H1 (cell line): ENCODE measurements around the gene ZC3H18. TPM values are rescaled to one million over a fixed set of nuclear protein-coding genes. Genes with fewer than 3 reads are reported as not detected.

ENCODE experiments used
- CTCF ChIA-PET: fragments of 300-600 bp; sonication (Branson Sonifier 250); formaldehyde crosslinking; loops from one replicate; lab custom pipeline; 2021; ENCODE audit not compliant: partially characterized antibody; lab: Charles Lee
- POLR2A ChIA-PET: fragments of 300-600 bp; sonication (Branson Sonifier 250); formaldehyde crosslinking; loops from one replicate; lab custom pipeline; 2021; ENCODE audit warnings: inconsistent platforms; ENCODE audit not compliant: partially characterized antibody; lab: Charles Lee
- DNase-seq, 2 experiments: peaks; one replicate each; pipeline versions ENCODE4 v3.0.0 to v3.0.0-alpha.2; 2010 to 2022; ENCODE audit warnings: low spot score in 2 of 2, low read depth in 1 of 2, mixed read lengths in 1 of 2
- FAIRE-seq: peaks from 2 replicates; lab custom pipeline; 2011; peaks lifted over from hg19 to GRCh38; lab: Jason Lieb, UNC
- H2AFZ ChIP-seq: 2 replicates; pipeline ENCODE4 v1.8.1; 2012; ENCODE audit warnings: low read length, inconsistent platforms
- H2AK5ac ChIP-seq: 2 replicates; pipeline ENCODE4 v1.6.1; 2013; ENCODE audit warnings: low read depth, low read length
- H2BK120ac ChIP-seq: replicated peaks from 2 replicates; pipeline ENCODE3; 2013; ENCODE audit warnings: low read depth, low read length, inconsistent platforms
- H2BK12ac ChIP-seq: 2 replicates; pipeline ENCODE4 v1.6.1; 2013; ENCODE audit warnings: low read depth, low read length
- H2BK15ac ChIP-seq: 2 replicates; pipeline ENCODE4 v1.6.1; 2013; ENCODE audit warnings: low read length
- H2BK20ac ChIP-seq: 2 replicates; pipeline ENCODE4 v1.6.1; 2013; ENCODE audit warnings: low read length
- H2BK5ac ChIP-seq: 2 replicates; pipeline ENCODE4 v1.6.1; 2013; ENCODE audit warnings: low read depth, low read length
- H3K14ac ChIP-seq: 2 replicates; pipeline ENCODE4 v1.6.1; 2013; ENCODE audit warnings: inconsistent platforms; ENCODE audit not compliant: insufficient read length
- H3K18ac ChIP-seq: 2 replicates; pipeline ENCODE4 v1.6.1; 2013; ENCODE audit warnings: low read length; ENCODE audit errors: extremely low read depth
- H3K23ac ChIP-seq: 2 replicates; pipeline ENCODE4 v1.6.1; 2013; ENCODE audit warnings: inconsistent platforms; ENCODE audit not compliant: insufficient read length
- H3K23me2 ChIP-seq: 2 replicates; pipeline ENCODE4 v1.6.1; 2013; ENCODE audit warnings: low read depth, low read length
- H3K27ac ChIP-seq: 2 replicates; pipeline ENCODE4 v1.6.1; 2011; ENCODE audit warnings: low read depth, low read length, inconsistent platforms
- H3K27me3 ChIP-seq, 4 experiments: replicated peaks in 1 of 4; 1 replicate in 1 of 4; 2 replicates in 3 of 4; pipeline versions ENCODE4 v1.6.1 to v1.8.1; 2011 to 2013; ENCODE audit warnings: low read length in 3 of 4, mild to moderate bottlenecking in 3 of 4, inconsistent platforms in 2 of 4, mixed read lengths in 2 of 4, moderate library complexity in 1 of 4; ENCODE audit not compliant: control insufficient read depth in 3 of 4, insufficient read depth in 3 of 4; ENCODE audit errors: extremely low read depth in 1 of 4
- H3K36me3 ChIP-seq, 4 experiments: 2 replicates each; pipeline versions ENCODE4 v1.6.1 to v1.8.1; 2011 to 2013; ENCODE audit warnings: mild to moderate bottlenecking in 4 of 4, low read length in 3 of 4, moderate library complexity in 2 of 4, control low read depth in 1 of 4, inconsistent platforms in 1 of 4; ENCODE audit not compliant: insufficient read depth in 4 of 4, control insufficient read depth in 2 of 4
- H3K4ac ChIP-seq: replicated peaks from 2 replicates; pipeline ENCODE3; 2013; ENCODE audit warnings: low read length, low read depth, mixed read lengths, inconsistent platforms; ENCODE audit not compliant: insufficient read length
- H3K4me1 ChIP-seq, 4 experiments: replicated peaks in 1 of 4; 1 replicate in 1 of 4; 2 replicates in 3 of 4; pipeline versions ENCODE4 v1.6.1 to v1.8.1; 2011 to 2013; ENCODE audit warnings: low read length in 3 of 4, inconsistent platforms in 2 of 4, mixed read lengths in 1 of 4; ENCODE audit not compliant: insufficient read depth in 4 of 4, control insufficient read depth in 3 of 4
- H3K4me2 ChIP-seq, 2 experiments: 2 replicates each; pipeline versions ENCODE4 v1.6.1 to v1.8.1; 2011 to 2013; ENCODE audit warnings: low read depth in 2 of 2, low read length in 2 of 2, control low read depth in 1 of 2, inconsistent platforms in 1 of 2, mild to moderate bottlenecking in 1 of 2; ENCODE audit not compliant: insufficient read depth in 1 of 2
- H3K4me3 ChIP-seq, 4 experiments: fragments of 200-600, 300-600 bp in 1 of 4; sonication (generic), shearing (Covaris generic), sonication (Bioruptor Twin) in 1 of 4; 2 replicates each; pipeline versions ENCODE4 v1.5.1 to v1.8.1; 2011 to 2016; ENCODE audit warnings: low read length in 4 of 4, low read depth in 3 of 4, control low read depth in 2 of 4, inconsistent platforms in 2 of 4, mild to moderate bottlenecking in 2 of 4, mixed read lengths in 1 of 4, moderate library complexity in 1 of 4; ENCODE audit not compliant: insufficient read depth in 2 of 4; ENCODE audit errors: extremely low read depth in 1 of 4
- H3K56ac ChIP-seq: replicated peaks from 2 replicates; pipeline ENCODE3; 2013; ENCODE audit warnings: low read depth, mild to moderate bottlenecking, mixed read lengths, low read length, inconsistent platforms; ENCODE audit not compliant: insufficient read length
- H3K79me1 ChIP-seq: 2 replicates; pipeline ENCODE4 v1.6.1; 2013; ENCODE audit warnings: low read depth, low read length, control low read depth
- H3K79me2 ChIP-seq, 2 experiments: 2 replicates each; pipeline versions ENCODE4 v1.6.1 to v1.8.1; 2012 to 2013; ENCODE audit warnings: low read length in 2 of 2, mild to moderate bottlenecking in 2 of 2, inconsistent platforms in 1 of 2; ENCODE audit not compliant: insufficient read depth in 2 of 2, control insufficient read depth in 1 of 2
- H3K9ac ChIP-seq, 4 experiments: replicated peaks in 1 of 4; 1 replicate in 1 of 4; 2 replicates in 3 of 4; pipeline versions ENCODE4 v1.6.1 to v1.8.1; 2011 to 2013; ENCODE audit warnings: low read depth in 3 of 4, low read length in 3 of 4, control low read depth in 2 of 4, mild to moderate bottlenecking in 2 of 4, moderate library complexity in 2 of 4, inconsistent platforms in 1 of 4; ENCODE audit errors: extremely low read depth in 1 of 4
- H3K9me3 ChIP-seq, 2 experiments: 2 replicates each; pipeline versions ENCODE4 v1.6.1 to v1.8.1; 2012 to 2013; ENCODE audit warnings: mild to moderate bottlenecking in 2 of 2, moderate library complexity in 2 of 2, control low read depth in 1 of 2, inconsistent platforms in 1 of 2, low read depth in 1 of 2, low read length in 1 of 2, mixed read lengths in 1 of 2; ENCODE audit not compliant: insufficient read depth in 2 of 2
- H4K20me1 ChIP-seq, 2 experiments: replicated peaks in 1 of 2; 2 replicates each; pipeline versions ENCODE3 to v1.8.1; 2011 to 2013; ENCODE audit warnings: inconsistent platforms in 2 of 2, low read length in 2 of 2, mild to moderate bottlenecking in 1 of 2; ENCODE audit not compliant: insufficient read depth in 2 of 2, control insufficient read depth in 1 of 2
- H4K5ac ChIP-seq: 2 replicates; pipeline ENCODE4 v1.6.1; 2013; ENCODE audit warnings: low read length, low read depth, mixed read lengths, inconsistent platforms; ENCODE audit not compliant: insufficient read length
- H4K8ac ChIP-seq: 2 replicates; pipeline ENCODE4 v1.8.0; 2013; ENCODE audit warnings: mild to moderate bottlenecking, moderate library complexity, low read length, inconsistent platforms; ENCODE audit not compliant: insufficient read depth; ENCODE audit errors: extremely low read depth
- H4K91ac ChIP-seq: replicated peaks from 2 replicates; pipeline ENCODE3; 2013; ENCODE audit warnings: low read length, mixed read lengths, inconsistent platforms; ENCODE audit not compliant: insufficient read length
- CEBPB ChIP-seq: IDR thresholded peaks from 2 replicates; pipeline ENCODE4 v1.6.1; 2012; ENCODE audit warnings: low read depth, low read length
- EGR1 ChIP-seq: IDR thresholded peaks from 2 replicates; pipeline ENCODE4 v1.6.1; 2011; ENCODE audit warnings: low read depth, low read length, borderline replicate concordance
- FOSL1 ChIP-seq: IDR thresholded peaks from 2 replicates; pipeline ENCODE4 v1.6.1; 2011; ENCODE audit warnings: mild to moderate bottlenecking, low read depth, low read length, moderate library complexity; ENCODE audit not compliant: insufficient read depth
- KDM4A ChIP-seq: IDR thresholded peaks from one replicate; pipeline ENCODE4 v1.7.1; 2012; ENCODE audit warnings: low read depth, mild to moderate bottlenecking, moderate library complexity, low read length, inconsistent platforms; ENCODE audit not compliant: severe bottlenecking
- NANOG ChIP-seq: IDR thresholded peaks from 2 replicates; pipeline ENCODE4 v1.6.1; 2011; ENCODE audit warnings: low read length, low read depth, mild to moderate bottlenecking, inconsistent platforms; ENCODE audit not compliant: insufficient read depth, poor library complexity, severe bottlenecking
- PHF8 ChIP-seq: fragments of 200-600 bp; sonication (generic); conservative IDR thresholded peaks from 2 replicates; pipeline ENCODE4 v1.7.1; 2012; ENCODE audit warnings: low read depth, mild to moderate bottlenecking, inconsistent platforms, low read length, moderate library complexity
- POLR2A ChIP-seq, 2 experiments: IDR thresholded peaks; 1 replicate in 1 of 2; 2 replicates in 1 of 2; pipeline ENCODE4 v1.6.1; 2011; ENCODE audit warnings: low read depth in 2 of 2, low read length in 2 of 2, mild to moderate bottlenecking in 2 of 2; ENCODE audit errors: control extremely low read depth in 1 of 2
- RBBP5 ChIP-seq: IDR thresholded peaks from 2 replicates; pipeline ENCODE4 v1.7.1; 2012; ENCODE audit warnings: low read depth, mild to moderate bottlenecking, inconsistent platforms, low read length, moderate library complexity, borderline replicate concordance
- SIX5 ChIP-seq: IDR thresholded peaks from 2 replicates; pipeline ENCODE4 v1.6.1; 2011; ENCODE audit warnings: mild to moderate bottlenecking, low read depth, low read length
- TCF12 ChIP-seq: IDR thresholded peaks from 2 replicates; pipeline ENCODE4 v1.6.1; 2011; ENCODE audit warnings: low read depth, mild to moderate bottlenecking, low read length
- USF2 ChIP-seq: IDR thresholded peaks from 2 replicates; pipeline ENCODE4 v1.6.1; 2011; ENCODE audit warnings: low read length, improper control_type of control experiment
- YY1 ChIP-seq: IDR thresholded peaks from 2 replicates; pipeline ENCODE4 v1.6.1; 2011; ENCODE audit warnings: low read depth, mild to moderate bottlenecking, low read length
- WGBS, 2 experiments: shearing (Covaris generic) in 1 of 2; methylation state at CpG; one replicate each; pipeline versions ENCODE4 v1.1.6 to v1.1.7; 2013 to 2015; ENCODE audit warnings: low lambda C conversion rate in 2 of 2, mixed read lengths in 2 of 2, inconsistent platforms in 1 of 2, low coverage in 1 of 2, missing lambda C conversion rate in 1 of 2; ENCODE audit not compliant: insufficient replicate concordance in 2 of 2, insufficient coverage in 1 of 2, insufficient read length in 1 of 2; ENCODE audit errors: extremely low coverage in 1 of 2, missing lambda C conversion rate in 1 of 2; 5-methylcytosine and 5-hydroxymethylcytosine counted together
- polyA plus RNA-seq, 7 experiments: library from polyadenylated mRNA; depleted of rRNA in 3 of 7; stranded (reverse) in 5 of 7; unstranded in 2 of 7; fragments of >200 nt in 5 of 7; fragments of 200-250 nt in 2 of 7; gene quantifications; 1 replicate in 5 of 7; 2 replicates in 1 of 7; 4 replicates in 1 of 7; pipeline versions ENCODE4 v1.2.1 to v1.2.3, GENCODE V29; 2011 to 2013; ENCODE audit warnings: missing spikeins in 2 of 7, mixed read lengths in 2 of 7
- total RNA-seq: library from RNA; stranded (reverse); fragmentation: NEBNext Ultra II Directional; extraction: Animal tissue kit (Norgen Biotek cat#: 25700); gene quantifications from 2 replicates; pipeline ENCODE4 v1.2.1, GENCODE V29; 2021

Gene ZC3H18
- total and polyA plus RNA-seq, 2 of the 8 experiments (the other 6 are each of a cell fraction or from before 2014, with no cell fraction given) = 12.1 to 73.2 TPM

- H3K9ac ChIP-seq = no peak overlapping the region
- H2AFZ ChIP-seq = no peak overlapping the region
- no peak for DNase-seq
- WGBS, 2 experiments = 90% methylated on average over 6 of the region's 6 CpGs; no CpG with 5 or more reads in 1 of the 2 experiments
- no peaks in the 10 kb centered on the region for H3K9me3 ChIP-seq
- H3K79me1 ChIP-seq = peaks cover 11% of the 10 kb centered on the region; the same call in 1 of the 2 replicates
- H3K27ac ChIP-seq = no peak overlapping the region
- ChIA-PET POLR2A (no interaction called here), CTCF (interaction anchor here (1.0 to 1.2 kb wide), 3 partner anchors 9 to 45 kb away, joined by 3 to 4 read pairs (median 3); no protein-coding TSS in a partner anchor)
- H3K23me2 ChIP-seq = no peaks in the 10 kb centered on the region
- TF ChIP-seq FOSL1 = no peak
- no peak for TF ChIP-seq YY1
- TF ChIP-seq TCF12 = no peak
- no peak for TF ChIP-seq NANOG
- TF ChIP-seq EGR1 = no peak
- no peak for TF ChIP-seq RBBP5
- TF ChIP-seq CEBPB = no peak
- no peak for TF ChIP-seq USF2
- no peak for TF ChIP-seq SIX5
- no peak for TF ChIP-seq POLR2A (IDR thresholded peaks at IDR 0.05; ENCODE audit: control extremely low read depth in 1 of 2, low read depth in 2 of 2, low read length in 2 of 2)
- no peak for TF ChIP-seq KDM4A
- TF ChIP-seq PHF8 = no peak
- FAIRE-seq = peak; percentile 32
- H3K36me3 ChIP-seq = peaks cover 17 to 32% (median 29%) of the 10 kb centered on the region in 4 experiments
- no peak overlapping the region for H2BK5ac ChIP-seq
- no peak overlapping the region for H3K56ac ChIP-seq
- peaks cover 26 to 37% of the 10 kb centered on the region in 2 experiments for H4K20me1 ChIP-seq
- H3K23ac ChIP-seq = no peak overlapping the region
- H2AK5ac ChIP-seq = no peak overlapping the region
- H3K14ac ChIP-seq = no peak overlapping the region
- H4K8ac ChIP-seq = no peak overlapping the region
- no peak overlapping the region for H4K91ac ChIP-seq
- no peak overlapping the region for H3K4me3 ChIP-seq
- no peak overlapping the region for H2BK12ac ChIP-seq
- no peak overlapping the region for H3K4me2 ChIP-seq
- H4K5ac ChIP-seq = no peak overlapping the region
- no peak overlapping the region for H3K4ac ChIP-seq
- H2BK20ac ChIP-seq = no peak overlapping the region
- no peaks in the 10 kb centered on the region for H3K4me1 ChIP-seq
- H3K27me3 ChIP-seq = no peaks in the 10 kb centered on the region
- H2BK120ac ChIP-seq = no peak overlapping the region
- no peak overlapping the region for H2BK15ac ChIP-seq
- H3K18ac ChIP-seq = no peak overlapping the region
- peaks cover 5 to 63% of the 10 kb centered on the region in 2 experiments; a peak in 3 of 4 replicates for H3K79me2 ChIP-seq
Observed at GRCh38 chr16:88584676-88585075, 14.5 kb downstream of the ZC3H18 start.
